Stimulated activated CD8-positive, alpha-beta memory T cell treated with anti-CD3 and anti-CD28 coated beads, Interleukin-7, amount 100 ng/mL, for 4 hours (primary cell): ENCODE results near the gene RORC.
A peak's percentile ranks its signal among the peaks of the same experiment; 100 is the strongest.
"Not testable (repeated sequence)": the region's sequence is repeated elsewhere in the genome, so short reads cannot be mapped to it uniquely, and the experiment has no call there.

Experiments used
- DNase-seq, 2 donors: peaks; one replicate each; pipeline ENCODE4 v3.0.0-alpha.2; 2020; ENCODE audit warnings: low read depth in 2 of 2

RORC gene

GRCh38 chr1:151805066-151805820, 26.4 kb downstream of the RORC start, which contains the start of gene LINGO4:
LINGO4 (minus strand) TSS chr1:151805419; CDS start chr1:151802704, 2,715 bp downstream.
- DNase-seq: no peak

GRCh38 chr1:151803915-151804314, 27.7 kb downstream of the RORC start:
- no peak for DNase-seq

- DNase-seq: no peak
Measured at GRCh38 chr1:151803164-151803563, 28.4 kb downstream of the RORC start.

GRCh38 chr1:151802372-151802771, 29.2 kb downstream of the RORC start:
- no peak for DNase-seq

GRCh38 chr1:151801846-151802245, 29.8 kb downstream of the RORC start:
- no peak for DNase-seq

GRCh38 chr1:151801310-151801820, 30.2 kb downstream of the RORC start:
- no peak for DNase-seq

GRCh38 chr1:151800830-151801229, 30.8 kb downstream of the RORC start:
- no peak for DNase-seq

GRCh38 chr1:151799179-151800022, 32.2 kb downstream of the RORC start:
- DNase-seq: no peak

- no peak for DNase-seq
Measured at GRCh38 chr1:151798571-151798970, 33.0 kb downstream of the RORC start.

GRCh38 chr1:151790940-151791651, 40.5 kb downstream of the RORC start:
- DNase-seq: no peak

GRCh38 chr1:151790071-151790939, 41.3 kb downstream of the RORC start, which contains the start of gene TDRKH:
TDRKH (minus strand) TSS chr1:151790500; CDS start chr1:151783022, 7,478 bp downstream.
- peak; percentile 99 for DNase-seq

- DNase-seq: no peak
Measured at GRCh38 chr1:151787689-151788088, 43.9 kb downstream of the RORC start.

- DNase-seq: no peak
Measured at GRCh38 chr1:151783796-151784195, 47.8 kb downstream of the RORC start.

GRCh38 chr1:151782741-151783140, 48.9 kb downstream of the RORC start:
- no peak for DNase-seq

GRCh38 chr1:151782026-151782425, 49.6 kb downstream of the RORC start:
- not testable (repeated sequence) for DNase-seq

- not testable (repeated sequence) for DNase-seq
Measured at GRCh38 chr1:151780736-151781135, 50.9 kb downstream of the RORC start.

GRCh38 chr1:151779852-151780251, 51.8 kb downstream of the RORC start:
- no peak for DNase-seq

- DNase-seq: no peak
Measured at GRCh38 chr1:151777317-151777716, 54.3 kb downstream of the RORC start.

- no peak for DNase-seq
Measured at GRCh38 chr1:151776665-151777062, 54.9 kb downstream of the RORC start.

- no peak for DNase-seq
Measured at GRCh38 chr1:151775894-151776664, 55.5 kb downstream of the RORC start.
